Measurements from ENCODE around the gene PFAS. TPM values are rescaled to one million over a fixed set of nuclear protein-coding genes. Genes with fewer than 3 reads are reported as not detected.

The PFAS gene
- total RNA-seq, 1 experiment from 2014 or later: 80.6 TPM

DNA sequence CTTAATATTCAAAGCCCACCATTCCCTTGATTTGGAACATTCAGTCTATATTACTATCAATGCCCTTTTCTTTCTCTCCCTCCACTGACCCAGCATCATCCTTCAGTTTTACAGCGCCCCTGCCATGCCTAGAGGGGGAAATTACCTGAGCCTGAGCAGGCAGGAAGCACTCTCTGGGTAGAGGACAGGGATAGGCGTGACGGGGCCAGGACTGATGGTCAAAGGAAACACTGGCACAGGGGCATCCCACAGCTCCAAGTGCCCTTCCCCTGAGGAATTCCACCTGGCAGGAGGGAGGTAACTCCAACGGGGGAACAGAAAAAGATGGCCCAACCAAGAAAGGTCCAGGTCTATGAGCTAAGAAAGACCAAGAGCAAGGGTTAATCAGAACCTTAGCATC is 11.2 kb upstream of the PFAS start:
- H3K36me3 ChIP-seq (ENCODE audit: control insufficient read depth in 1 of 2, insufficient read depth in 2 of 2, low read length in 2 of 2): peaks cover 53 to 54% of the 10 kb centered on the region in 2 experiments; a peak in 3 of 4 replicates
- H3K79me2 ChIP-seq (ENCODE audit: insufficient read depth, low read length): peaks cover 35% of the 10 kb centered on the region
- no peak overlapping the region for H3K4me2 ChIP-seq (ENCODE audit: low read length)
- intact Hi-C loops (cut with micrococcal nuclease): no loop called here
- ChIA-PET POLR2A (no interaction called here), CTCF (no interaction called here), RAD21 (ENCODE audit: low non-redundant PET in 1 of 2, low total read pairs in 2 of 2, uncharacterized antibody in 2 of 2, unreplicated experiment in 2 of 2) (no interaction called here)
- H3K9me3 ChIP-seq (ENCODE audit: control insufficient read depth in 1 of 2, insufficient read depth in 1 of 2, low read depth in 1 of 2, low read length in 2 of 2): no peaks in the 10 kb centered on the region
- DNase-seq (ENCODE audit: low read depth, low spot score) (no peak), ATAC-seq (no peak)
- no peak overlapping the region for H3K27ac ChIP-seq (ENCODE audit: low read depth, low read length)
- no peak overlapping the region for H2AFZ ChIP-seq (ENCODE audit: low read depth, low read length, poor library complexity, severe bottlenecking)
- no peak for TF ChIP-seq POLR2AphosphoS5 (IDR thresholded peaks at IDR 0.05; ENCODE audit: low read depth, low read length)
- no peak for TF ChIP-seq EZH2phosphoT487 (IDR thresholded peaks at IDR 0.05; ENCODE audit: borderline replicate concordance)
- TF ChIP-seq EGR1 (IDR thresholded peaks at IDR 0.05; ENCODE audit: low read depth): no peak
- TF ChIP-seq, protein P1, sequence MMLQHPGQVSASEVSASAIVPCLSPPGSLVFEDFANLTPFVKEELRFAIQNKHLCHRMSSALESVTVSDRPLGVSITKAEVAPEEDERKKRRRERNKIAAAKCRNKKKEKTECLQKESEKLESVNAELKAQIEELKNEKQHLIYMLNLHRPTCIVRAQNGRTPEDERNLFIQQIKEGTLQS (IDR thresholded peaks at IDR 0.05): no peak
- no peak for TF ChIP-seq POLR2A (IDR thresholded peaks at IDR 0.05; ENCODE audit: borderline replicate concordance, extremely low read depth, insufficient read depth, insufficient read length)
- TF ChIP-seq YY1 (IDR thresholded peaks at IDR 0.05; ENCODE audit: extremely low read depth, insufficient replicate concordance, low read depth, low read length): no peak
- TF ChIP-seq SIN3A (IDR thresholded peaks at IDR 0.05; ENCODE audit: low read depth): no peak
- TF ChIP-seq, protein P2, sequence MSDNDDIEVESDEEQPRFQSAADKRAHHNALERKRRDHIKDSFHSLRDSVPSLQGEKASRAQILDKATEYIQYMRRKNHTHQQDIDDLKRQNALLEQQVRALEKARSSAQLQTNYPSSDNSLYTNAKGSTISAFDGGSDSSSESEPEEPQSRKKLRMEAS (IDR thresholded peaks at IDR 0.05): no peak
- no peak for TF ChIP-seq TCF7L2 (IDR thresholded peaks at IDR 0.05; ENCODE audit: borderline replicate concordance, extremely low read depth, insufficient read depth, insufficient read length)
- no peak for TF ChIP-seq ZNF274 (IDR thresholded peaks at IDR 0.05; ENCODE audit: low read depth, low read length)
- TF ChIP-seq, protein P3, sequence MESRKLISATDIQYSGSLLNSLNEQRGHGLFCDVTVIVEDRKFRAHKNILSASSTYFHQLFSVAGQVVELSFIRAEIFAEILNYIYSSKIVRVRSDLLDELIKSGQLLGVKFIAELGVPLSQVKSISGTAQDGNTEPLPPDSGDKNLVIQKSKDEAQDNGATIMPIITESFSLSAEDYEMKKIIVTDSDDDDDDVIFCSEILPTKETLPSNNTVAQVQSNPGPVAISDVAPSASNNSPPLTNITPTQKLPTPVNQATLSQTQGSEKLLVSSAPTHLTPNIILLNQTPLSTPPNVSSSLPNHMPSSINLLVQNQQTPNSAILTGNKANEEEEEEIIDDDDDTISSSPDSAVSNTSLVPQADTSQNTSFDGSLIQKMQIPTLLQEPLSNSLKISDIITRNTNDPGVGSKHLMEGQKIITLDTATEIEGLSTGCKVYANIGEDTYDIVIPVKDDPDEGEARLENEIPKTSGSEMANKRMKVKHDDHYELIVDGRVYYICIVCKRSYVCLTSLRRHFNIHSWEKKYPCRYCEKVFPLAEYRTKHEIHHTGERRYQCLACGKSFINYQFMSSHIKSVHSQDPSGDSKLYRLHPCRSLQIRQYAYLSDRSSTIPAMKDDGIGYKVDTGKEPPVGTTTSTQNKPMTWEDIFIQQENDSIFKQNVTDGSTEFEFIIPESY (IDR thresholded peaks at IDR 0.05; ENCODE audit: extremely low read depth, insufficient replicate concordance, low read length): no peak
- no TSS peak for BruUV-seq (replicated peaks)
- H3K4me1 ChIP-seq (ENCODE audit: control insufficient read depth in 1 of 2, insufficient read depth in 2 of 2, low read length in 2 of 2): no peaks in the 10 kb centered on the region
- H3K4me3 ChIP-seq (replicated peaks in 1 of 2; ENCODE audit: low read depth in 1 of 2, low read length in 2 of 2): no peak overlapping the region
- H3K9me2 ChIP-seq (ENCODE audit: insufficient read depth): no peaks in the 10 kb centered on the region
- no peaks in the 10 kb centered on the region for H4K20me1 ChIP-seq (ENCODE audit: insufficient read depth)
- H3K9ac ChIP-seq (ENCODE audit: low read length): no peak overlapping the region
- no peaks in the 10 kb centered on the region for H3K27me3 ChIP-seq (ENCODE audit: insufficient read depth, low read length)

Data from HCT116 (cell line).